ENCODE data around the gene CHIC2. TPM values are rescaled to one million over a fixed set of nuclear protein-coding genes. Genes with fewer than 3 reads are reported as not detected.

Gene CHIC2
- polyA plus RNA-seq, 1 donor (not counting 4 experiments of a cell fraction or from before 2014, with no cell fraction given), result 21.9 TPM

DNA sequence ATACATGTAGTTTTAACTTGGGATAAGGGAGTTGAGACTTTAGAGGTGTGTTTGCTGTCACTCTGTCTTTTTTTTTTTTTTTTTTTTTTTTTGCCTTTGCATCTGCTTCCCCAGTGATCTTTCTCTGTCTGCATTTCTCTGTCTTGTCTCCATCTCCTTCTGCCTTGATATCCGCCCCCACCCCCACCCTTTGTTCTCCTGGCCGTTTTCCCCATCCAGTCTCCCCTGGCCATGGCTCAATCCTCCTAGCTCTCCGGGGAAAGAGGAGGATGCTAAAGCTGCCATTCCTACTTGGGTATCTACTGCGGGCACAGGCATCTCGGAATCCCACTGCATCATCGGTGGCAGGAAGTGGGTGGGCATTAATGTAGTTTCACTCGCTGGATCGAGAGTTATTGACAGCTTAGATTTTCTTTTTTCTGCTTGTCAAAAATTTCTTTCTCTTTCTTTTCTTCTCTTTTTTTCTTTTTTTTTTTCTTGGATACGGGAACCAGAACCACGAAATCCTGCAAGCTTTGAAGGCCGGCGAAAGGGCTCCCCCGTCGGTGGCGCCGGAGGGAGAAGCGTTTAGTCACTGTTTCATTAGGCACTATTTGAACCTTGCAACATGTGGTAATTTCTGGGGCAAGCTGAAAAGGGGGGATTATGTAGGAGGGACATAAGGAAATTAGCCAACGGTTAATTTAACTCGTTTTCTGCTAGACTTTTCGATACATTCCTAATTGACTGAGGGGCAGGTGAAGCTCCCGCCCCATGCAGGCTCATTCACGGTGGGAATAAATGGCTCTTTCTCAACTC, 43.7 kb upstream of the CHIC2 start:
- FAIRE-seq (no peak), DNase-seq (ENCODE audit: low read depth, low spot score) (no peak)
- no peaks in the 10 kb centered on the region for H3K9me1 ChIP-seq (ENCODE audit: control insufficient read depth, extremely low read depth, insufficient read depth, low read length)
- TF ChIP-seq, protein P1, sequence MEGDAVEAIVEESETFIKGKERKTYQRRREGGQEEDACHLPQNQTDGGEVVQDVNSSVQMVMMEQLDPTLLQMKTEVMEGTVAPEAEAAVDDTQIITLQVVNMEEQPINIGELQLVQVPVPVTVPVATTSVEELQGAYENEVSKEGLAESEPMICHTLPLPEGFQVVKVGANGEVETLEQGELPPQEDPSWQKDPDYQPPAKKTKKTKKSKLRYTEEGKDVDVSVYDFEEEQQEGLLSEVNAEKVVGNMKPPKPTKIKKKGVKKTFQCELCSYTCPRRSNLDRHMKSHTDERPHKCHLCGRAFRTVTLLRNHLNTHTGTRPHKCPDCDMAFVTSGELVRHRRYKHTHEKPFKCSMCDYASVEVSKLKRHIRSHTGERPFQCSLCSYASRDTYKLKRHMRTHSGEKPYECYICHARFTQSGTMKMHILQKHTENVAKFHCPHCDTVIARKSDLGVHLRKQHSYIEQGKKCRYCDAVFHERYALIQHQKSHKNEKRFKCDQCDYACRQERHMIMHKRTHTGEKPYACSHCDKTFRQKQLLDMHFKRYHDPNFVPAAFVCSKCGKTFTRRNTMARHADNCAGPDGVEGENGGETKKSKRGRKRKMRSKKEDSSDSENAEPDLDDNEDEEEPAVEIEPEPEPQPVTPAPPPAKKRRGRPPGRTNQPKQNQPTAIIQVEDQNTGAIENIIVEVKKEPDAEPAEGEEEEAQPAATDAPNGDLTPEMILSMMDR (optimal IDR thresholded peaks at IDR 0.05 in 1 of 3, IDR thresholded peaks at IDR 0.05 in 1 of 3, conservative IDR thresholded peaks at IDR 0.05 in 1 of 3; ENCODE audit: extremely low read depth in 1 of 3, insufficient read depth in 2 of 3, low read length in 3 of 3), result no peak
- no peak for TF ChIP-seq EZH2 (IDR thresholded peaks at IDR 0.05; ENCODE audit: low read length)
- no peaks in the 10 kb centered on the region for H3K79me2 ChIP-seq (ENCODE audit: control insufficient read depth, insufficient read depth, low read length)
- H3K36me3 ChIP-seq (ENCODE audit: control insufficient read depth in 2 of 2, extremely low read depth in 1 of 2, insufficient read depth in 2 of 2, low read length in 2 of 2), result no peaks in the 10 kb centered on the region
- no peaks in the 10 kb centered on the region for H4K20me1 ChIP-seq (ENCODE audit: control insufficient read depth, extremely low read depth, insufficient read depth, low read length)
- H2AFZ ChIP-seq (ENCODE audit: control insufficient read depth, low read length), result no peak overlapping the region
- dilution Hi-C loops (cut with MboI; ENCODE audit: extremely low pct_ligation_motif_present, low sequenced_read_pairs), result no loop called here
- H3K9ac ChIP-seq (ENCODE audit: control insufficient read depth, extremely low read depth, insufficient read depth, low read length), result no peak overlapping the region
- H3K4me1 ChIP-seq (ENCODE audit: control insufficient read depth, extremely low read depth, insufficient read depth, low read length), result peaks cover 9% of the 10 kb centered on the region
- no peak overlapping the region for H3K4me2 ChIP-seq (ENCODE audit: control insufficient read depth, extremely low read depth, insufficient read depth, low read depth, low read length)
- no peaks in the 10 kb centered on the region for H3K9me3 ChIP-seq (ENCODE audit: control insufficient read depth, low read depth, low read length)
- no peak overlapping the region for H3K27ac ChIP-seq (ENCODE audit: control insufficient read depth, insufficient read depth, low read length)
- H3K4me3 ChIP-seq (ENCODE audit: control insufficient read depth in 2 of 3, extremely low read depth in 1 of 3, insufficient read depth in 2 of 3, low read depth in 1 of 3, low read length in 3 of 3), result no peak overlapping the region
- peaks cover 69% of the 10 kb centered on the region for H3K27me3 ChIP-seq (ENCODE audit: control insufficient read depth, extremely low read depth, insufficient read depth, low read length)

DNA sequence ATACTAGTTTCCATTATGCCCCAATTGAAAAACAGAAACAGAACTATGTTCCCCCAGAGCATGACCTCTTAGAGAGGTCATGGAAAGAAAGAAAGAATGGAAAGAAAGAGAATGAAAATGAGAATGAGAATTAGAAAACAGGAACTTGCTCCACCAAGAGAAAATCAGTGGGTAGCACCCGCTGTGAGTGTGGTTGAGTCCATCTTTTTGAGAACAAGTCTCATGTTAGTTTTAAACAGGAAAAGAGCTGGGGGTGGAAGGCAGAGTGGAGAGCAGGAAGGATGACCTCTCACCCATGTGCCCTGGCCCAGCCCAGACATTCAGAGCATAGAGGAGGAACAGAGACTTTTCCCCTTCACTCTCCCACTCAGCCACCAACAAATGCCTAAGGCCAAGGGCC, 40.5 kb upstream of the CHIC2 start:
- no peak for TF ChIP-seq EZH2 (IDR thresholded peaks at IDR 0.05; ENCODE audit: low read length)
- TF ChIP-seq, protein P1 (optimal IDR thresholded peaks at IDR 0.05 in 1 of 3, IDR thresholded peaks at IDR 0.05 in 1 of 3, conservative IDR thresholded peaks at IDR 0.05 in 1 of 3; ENCODE audit: extremely low read depth in 1 of 3, insufficient read depth in 2 of 3, low read length in 3 of 3), result no peak
- Histone ChIP-seq H3K9me1 (ENCODE audit: control insufficient read depth, extremely low read depth, insufficient read depth, low read length) (no peaks in the 10 kb centered on the region), H3K4me2 (ENCODE audit: control insufficient read depth, extremely low read depth, insufficient read depth, low read depth, low read length) (no peak overlapping the region), H4K20me1 (ENCODE audit: control insufficient read depth, extremely low read depth, insufficient read depth, low read length) (no peaks in the 10 kb centered on the region), H3K79me2 (ENCODE audit: control insufficient read depth, insufficient read depth, low read length) (no peaks in the 10 kb centered on the region), H3K27ac (ENCODE audit: control insufficient read depth, insufficient read depth, low read length) (no peak overlapping the region), H3K27me3 (ENCODE audit: control insufficient read depth, extremely low read depth, insufficient read depth, low read length) (peaks cover 92% of the 10 kb centered on the region), H3K4me3 (ENCODE audit: control insufficient read depth in 2 of 3, extremely low read depth in 1 of 3, insufficient read depth in 2 of 3, low read depth in 1 of 3, low read length in 3 of 3) (no peak overlapping the region), H3K9ac (ENCODE audit: control insufficient read depth, extremely low read depth, insufficient read depth, low read length) (no peak overlapping the region), H3K4me1 (ENCODE audit: control insufficient read depth, extremely low read depth, insufficient read depth, low read length) (peaks cover 23% of the 10 kb centered on the region), H3K9me3 (ENCODE audit: control insufficient read depth, low read depth, low read length) (no peaks in the 10 kb centered on the region), H3K36me3 (ENCODE audit: control insufficient read depth in 2 of 2, extremely low read depth in 1 of 2, insufficient read depth in 2 of 2, low read length in 2 of 2) (no peaks in the 10 kb centered on the region), H2AFZ (ENCODE audit: control insufficient read depth, low read length) (no peak overlapping the region)
- DNase-seq (ENCODE audit: low read depth, low spot score) (no peak), FAIRE-seq (no peak)
- dilution Hi-C loops (cut with MboI; ENCODE audit: extremely low pct_ligation_motif_present, low sequenced_read_pairs), result no loop called here
